ENCODE data around the gene ZNF497.
"Not testable (repeated sequence)": the region's sequence is repeated elsewhere in the genome, so short reads cannot be mapped to it uniquely, and the experiment has no call there.

ZNF497 gene

DNA sequence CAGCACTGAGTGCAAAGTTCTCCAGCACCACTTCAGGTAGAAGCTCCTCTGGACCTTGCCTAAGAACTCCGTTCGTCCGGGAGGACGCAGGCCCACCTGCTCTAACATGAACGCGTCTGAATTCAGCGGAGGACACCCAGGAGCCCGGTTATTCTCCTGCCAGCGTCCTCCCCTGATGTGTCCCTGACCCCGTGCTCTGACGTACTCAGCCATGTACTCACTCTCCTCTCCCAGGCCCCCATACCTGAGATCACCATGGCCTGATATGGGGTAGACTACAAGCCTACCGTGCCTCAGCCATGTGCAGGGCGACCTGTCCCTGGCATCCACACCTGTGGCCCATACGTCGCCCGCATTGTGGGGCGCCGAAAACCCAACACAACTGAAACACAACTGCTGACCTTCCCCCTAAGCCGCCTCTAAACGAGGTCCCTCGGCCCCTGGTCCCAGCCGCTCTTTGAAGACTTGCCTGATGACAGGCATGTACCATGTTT lies 45.2 kb upstream of the ZNF497 start:
- Histone ChIP-seq H3K9me3 (replicated peaks; ENCODE audit: insufficient read depth, low read length) (no peaks in the 10 kb centered on the region), H4K20me1 (ENCODE audit: insufficient read depth, low read length) (no peaks in the 10 kb centered on the region), H3K4me2 (ENCODE audit: low read depth, low read length) (peak overlapping the region; percentile 97), H3K4me1 (ENCODE audit: low read length) (0 out of 2 replicates have a peak, but pooled peaks cover 6% of the 10 kb centered on the region), H3K4me3 (ENCODE audit: low read length) (peak overlapping the region; percentile 95), H2AFZ (ENCODE audit: low read length) (peak overlapping the region; percentile 97), H3K9ac (ENCODE audit: low read length) (peak overlapping the region; percentile 67), H3K9me2 (replicated peaks; ENCODE audit: insufficient read depth, low read length) (no peaks in the 10 kb centered on the region), H3K27me3 (replicated peaks; ENCODE audit: insufficient read depth, low read length) (no peaks in the 10 kb centered on the region), H3K36me3 (replicated peaks; ENCODE audit: insufficient read depth, low read length) (no peaks in the 10 kb centered on the region), H3K27ac (ENCODE audit: low read length) (no peak overlapping the region), H3F3A (ENCODE audit: insufficient read depth, low read length) (no peaks in the 10 kb centered on the region), H3K79me2 (ENCODE audit: low read length) (no peaks in the 10 kb centered on the region)
- DNase-seq = no peak
- TF ChIP-seq, protein P1, sequence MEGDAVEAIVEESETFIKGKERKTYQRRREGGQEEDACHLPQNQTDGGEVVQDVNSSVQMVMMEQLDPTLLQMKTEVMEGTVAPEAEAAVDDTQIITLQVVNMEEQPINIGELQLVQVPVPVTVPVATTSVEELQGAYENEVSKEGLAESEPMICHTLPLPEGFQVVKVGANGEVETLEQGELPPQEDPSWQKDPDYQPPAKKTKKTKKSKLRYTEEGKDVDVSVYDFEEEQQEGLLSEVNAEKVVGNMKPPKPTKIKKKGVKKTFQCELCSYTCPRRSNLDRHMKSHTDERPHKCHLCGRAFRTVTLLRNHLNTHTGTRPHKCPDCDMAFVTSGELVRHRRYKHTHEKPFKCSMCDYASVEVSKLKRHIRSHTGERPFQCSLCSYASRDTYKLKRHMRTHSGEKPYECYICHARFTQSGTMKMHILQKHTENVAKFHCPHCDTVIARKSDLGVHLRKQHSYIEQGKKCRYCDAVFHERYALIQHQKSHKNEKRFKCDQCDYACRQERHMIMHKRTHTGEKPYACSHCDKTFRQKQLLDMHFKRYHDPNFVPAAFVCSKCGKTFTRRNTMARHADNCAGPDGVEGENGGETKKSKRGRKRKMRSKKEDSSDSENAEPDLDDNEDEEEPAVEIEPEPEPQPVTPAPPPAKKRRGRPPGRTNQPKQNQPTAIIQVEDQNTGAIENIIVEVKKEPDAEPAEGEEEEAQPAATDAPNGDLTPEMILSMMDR (IDR thresholded peaks at IDR 0.05; ENCODE audit: low read length) = no peak
- TF ChIP-seq EZH2 (optimal IDR thresholded peaks at IDR 0.05; ENCODE audit: low read depth, low read length) (no peak), EZH2phosphoT487 (IDR thresholded peaks at IDR 0.05; ENCODE audit: low read length) (no peak)

DNA sequence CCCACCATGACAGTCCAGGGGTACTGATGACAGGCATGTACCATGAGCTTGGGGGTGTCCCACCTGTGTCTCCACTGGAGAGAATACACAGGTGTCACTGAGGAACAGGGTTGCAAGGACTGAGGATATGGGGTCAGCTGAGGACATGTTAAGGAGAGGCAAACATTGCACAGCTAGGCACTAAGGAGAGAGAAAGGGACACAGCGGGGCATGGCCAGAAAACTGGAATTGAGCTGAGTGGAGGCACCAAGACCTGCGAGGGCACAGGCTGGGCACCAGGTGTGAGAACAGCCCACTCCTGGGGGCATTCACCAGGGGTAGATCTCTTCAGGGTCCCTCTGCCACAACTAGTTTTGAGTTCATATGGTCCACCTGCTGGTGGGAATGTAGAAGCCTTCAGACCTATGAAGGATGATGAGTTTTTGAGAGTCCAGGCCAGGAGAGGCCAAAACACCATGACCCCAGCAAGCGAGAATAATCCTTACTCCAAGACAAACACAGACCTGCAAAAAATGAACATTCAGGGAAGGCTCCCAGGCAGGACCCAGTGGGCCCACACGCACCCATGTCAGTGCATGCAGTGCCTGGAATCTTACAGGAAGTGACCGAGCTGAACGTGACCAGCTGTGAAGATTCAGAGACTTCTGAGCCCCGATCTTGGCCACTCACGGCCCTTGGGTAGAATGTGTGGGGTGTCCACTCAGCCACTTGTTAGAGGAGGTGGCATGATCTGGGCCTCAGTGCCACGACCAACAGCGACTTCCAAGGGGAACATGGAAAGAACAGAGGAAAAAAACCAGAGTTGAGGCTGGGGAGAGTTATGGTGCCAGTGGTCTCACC lies 44.5 kb upstream of the ZNF497 start:
- no peak for DNase-seq

DNA sequence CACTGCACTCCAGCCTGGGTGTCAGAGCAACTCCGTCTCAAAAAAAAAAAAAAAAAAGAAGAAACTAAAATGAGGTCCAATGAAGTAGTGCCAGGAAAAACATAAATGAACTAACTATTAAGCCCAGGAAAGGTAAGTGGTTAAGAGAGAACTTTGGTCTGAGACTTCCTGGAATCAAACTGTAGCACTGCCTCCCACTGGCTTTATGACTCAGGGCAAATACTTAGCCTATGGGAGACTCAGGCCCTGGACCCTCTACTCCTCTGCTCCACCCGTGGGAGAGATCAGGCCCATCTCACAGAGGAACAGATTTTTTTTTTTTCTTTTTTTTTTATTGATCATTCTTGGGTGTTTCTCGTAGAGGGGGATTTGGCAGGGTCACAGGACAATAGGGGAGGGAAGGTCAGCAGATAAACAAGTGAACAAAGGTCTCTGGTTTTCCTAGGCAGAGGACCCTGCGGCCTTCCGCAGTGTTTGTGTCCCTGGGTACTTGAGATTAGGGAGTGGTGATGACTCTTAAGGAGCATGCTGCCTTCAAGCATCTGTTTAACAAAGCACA lies 41.4 kb upstream of the ZNF497 start:
- H3F3A ChIP-seq (ENCODE audit: insufficient read depth, low read length); H3K36me3 ChIP-seq (replicated peaks; ENCODE audit: insufficient read depth, low read length); H3K9ac ChIP-seq (ENCODE audit: low read length); H3K27ac ChIP-seq (ENCODE audit: low read length); H3K4me3 ChIP-seq (ENCODE audit: low read length); H2AFZ ChIP-seq (ENCODE audit: low read length); H3K27me3 ChIP-seq (replicated peaks; ENCODE audit: insufficient read depth, low read length); H4K20me1 ChIP-seq (ENCODE audit: insufficient read depth, low read length); DNase-seq; H3K9me3 ChIP-seq (replicated peaks; ENCODE audit: insufficient read depth, low read length); H3K4me1 ChIP-seq (ENCODE audit: low read length); H3K4me2 ChIP-seq (ENCODE audit: low read depth, low read length); H3K79me2 ChIP-seq (ENCODE audit: low read length); H3K9me2 ChIP-seq (replicated peaks; ENCODE audit: insufficient read depth, low read length): not testable (repeated sequence)

More for the DNA sequence above, 44.5 kb upstream of the ZNF497 start:
- TF ChIP-seq EZH2phosphoT487 (IDR thresholded peaks at IDR 0.05; ENCODE audit: low read length) (no peak), EZH2 (optimal IDR thresholded peaks at IDR 0.05; ENCODE audit: low read depth, low read length) (no peak)
- TF ChIP-seq, protein P1 (IDR thresholded peaks at IDR 0.05; ENCODE audit: low read length) = no peak
- Histone ChIP-seq H2AFZ (ENCODE audit: low read length) (no peak overlapping the region), H3K4me1 (ENCODE audit: low read length) (0 out of 2 replicates have a peak, but pooled peaks cover 6% of the 10 kb centered on the region), H3K36me3 (replicated peaks; ENCODE audit: insufficient read depth, low read length) (no peaks in the 10 kb centered on the region), H3K9me3 (replicated peaks; ENCODE audit: insufficient read depth, low read length) (no peaks in the 10 kb centered on the region), H4K20me1 (ENCODE audit: insufficient read depth, low read length) (no peaks in the 10 kb centered on the region), H3K27ac (ENCODE audit: low read length) (no peak overlapping the region), H3K4me2 (ENCODE audit: low read depth, low read length) (peak overlapping the region; percentile 97; the same call in 1 of the 2 replicates), H3K9ac (ENCODE audit: low read length) (no peak overlapping the region), H3F3A (ENCODE audit: insufficient read depth, low read length) (no peaks in the 10 kb centered on the region), H3K4me3 (ENCODE audit: low read length) (no peak overlapping the region), H3K9me2 (replicated peaks; ENCODE audit: insufficient read depth, low read length) (no peaks in the 10 kb centered on the region), H3K79me2 (ENCODE audit: low read length) (no peaks in the 10 kb centered on the region), H3K27me3 (replicated peaks; ENCODE audit: insufficient read depth, low read length) (peaks cover 4% of the 10 kb centered on the region; the same call in 1 of the 2 replicates)

Data from MM.1S (cell line).